Heart left ventricle (tissue), 16 donors: ENCODE measurements around the gene DOP1A. TPM values are rescaled to one million over a fixed set of nuclear protein-coding genes. Genes with fewer than 3 reads are reported as not detected.
A peak's percentile ranks its signal among the peaks of the same experiment; 100 is the strongest.

ENCODE experiments used
- ATAC-seq, 4 donors: fragments of 200-7000 bp; cut with Tn5 transposase; one replicate each; pipeline ENCODE4 v1.9.1; 2020 to 2022; ENCODE audit warnings: moderate library complexity in 4 of 4, mild to moderate bottlenecking in 3 of 4, moderate number of reproducible peaks in 1 of 4
- DNase-seq, 5 donors: peaks; one replicate each; pipeline ENCODE4 v3.0.0-alpha.2; 2020
- H3K27ac ChIP-seq, 12 donors: fragments of 200-600 bp; sonication (generic) in 4 of 12; one replicate each; pipeline versions ENCODE4 v1.5.0 to v1.8.0; 2016 to 2022; ENCODE audit warnings: mild to moderate bottlenecking in 2 of 12
- H3K27me3 ChIP-seq, 9 donors: fragments of 200-600 bp; sonication (generic) in 2 of 9; one replicate each; pipeline versions ENCODE4 v1.5.1 to v1.8.0; 2016 to 2022; ENCODE audit warnings: mild to moderate bottlenecking in 3 of 9
- H3K36me3 ChIP-seq, 9 donors: fragments of 200-600 bp; sonication (generic) in 2 of 9; one replicate each; pipeline versions ENCODE4 v1.5.0 to v1.8.0; 2018 to 2022; ENCODE audit warnings: mild to moderate bottlenecking in 2 of 9
- H3K4me1 ChIP-seq, 12 donors: fragments of 200-600 bp; sonication (generic) in 4 of 12; one replicate each; pipeline versions ENCODE4 v1.5.0 to v1.8.0; 2016 to 2022; ENCODE audit warnings: mild to moderate bottlenecking in 3 of 12
- H3K4me3 ChIP-seq, 12 donors: fragments of 200-600 bp; sonication (generic) in 4 of 12; one replicate each; pipeline versions ENCODE4 v1.5.0 to v1.8.0; 2017 to 2022; ENCODE audit warnings: mild to moderate bottlenecking in 9 of 12, moderate library complexity in 4 of 12
- H3K9me3 ChIP-seq, 12 donors: fragments of 200-600 bp; sonication (generic) in 4 of 12; one replicate each; pipeline versions ENCODE4 v1.5.0 to v1.8.0; 2016 to 2022; ENCODE audit warnings: mild to moderate bottlenecking in 1 of 12
- POLR2A ChIP-seq, 2 donors: fragments of 450-650 bp; IDR thresholded peaks; one replicate each; pipeline ENCODE4 v1.6.1; 2017; ENCODE audit warnings: antibody characterized with exemption in 2 of 2, mild to moderate bottlenecking in 2 of 2, moderate library complexity in 2 of 2
- WGBS, 4 donors: extraction: QIAGEN DNeasy Blood & Tissue Kit in 2 of 4; methylation state at CpG; one replicate each; pipeline versions ENCODE4 v1.1.5 to v1.1.7; 2013 to 2018; 5-methylcytosine and 5-hydroxymethylcytosine counted together
- intact Hi-C, 10 donors: fragments of 100-400 bp; cut with DNase I; formaldehyde crosslinking; loops; one replicate each; pipeline versions ENCODE4 v1.11.1 to v1.14.2; 2022
- polyA plus RNA-seq, 2 donors: library from polyadenylated mRNA; stranded (reverse); fragments of 200-250 nt; gene quantifications; one replicate each; pipeline ENCODE4 v1.2.3, GENCODE V29; 2013
- total RNA-seq, 9 donors: library from RNA; depleted of rRNA in 2 of 9; stranded (reverse); fragments of >200 nt in 2 of 9; fragmentation: NEBNext Ultra II Directional in 3 of 9; extraction: Animal tissue kit (Norgen Biotek cat#: 25700) in 3 of 9; gene quantifications; one replicate each; pipeline versions ENCODE4 v1.1.0 to v1.2.4, GENCODE V29; 2016 to 2023
- TF ChIP-seq, protein P1 (sequence below), 12 donors: fragments of 200-600 bp; sonication (generic) in 4 of 12; IDR thresholded peaks; one replicate each; pipeline versions ENCODE4 v1.5.0 to v1.8.0; 2018 to 2022; ENCODE audit warnings: antibody characterized with exemption in 12 of 12, mild to moderate bottlenecking in 5 of 12
- donor health status: ischemic (EF 13 %, LVEDD 7.1; RV severe dilation, severe dysfunction).
- donor health status: healthy with polysubstance abuse.
- donor health status: DM: no; HTN: yes; CAD: no.
- donor health status: DM: no; HTN: no; CAD: no.
- donor health status: ischemic (EF 25% LVEDD 6.9; RV normal size, moderate dysfunction).
- donor health status: ischemic (EF 25% LVEDD 5.7; RV mildly dilated, moderate dysfunction).
- donor health status: healthy.
- donor health status: DM: yes; HTN: yes; CAD: no.
- donor health status: ischemic (EF 35%, LVEDD 5.7; RV mildly dilated, moderate dysfunction).
- donor health status: nonischemic (EF 11% LVEDD 7.7; RV severe dilation, severe dysfunction).
- donor health status: DM: yes; HTN: yes; CAD: no.
- donor health status: PGD.
- donor health status: ischemic (EF 29% LVEDD 5.4; RV normal size, mild dysfunction).
- donor health status: nonischemic (EF 23%, LVEDD 6.1; RV moderate dilation, normal function).

The DOP1A gene
- total and polyA plus RNA-seq, 11 donors, result 5.0 to 25.7 (median 22.6) TPM

DNA sequence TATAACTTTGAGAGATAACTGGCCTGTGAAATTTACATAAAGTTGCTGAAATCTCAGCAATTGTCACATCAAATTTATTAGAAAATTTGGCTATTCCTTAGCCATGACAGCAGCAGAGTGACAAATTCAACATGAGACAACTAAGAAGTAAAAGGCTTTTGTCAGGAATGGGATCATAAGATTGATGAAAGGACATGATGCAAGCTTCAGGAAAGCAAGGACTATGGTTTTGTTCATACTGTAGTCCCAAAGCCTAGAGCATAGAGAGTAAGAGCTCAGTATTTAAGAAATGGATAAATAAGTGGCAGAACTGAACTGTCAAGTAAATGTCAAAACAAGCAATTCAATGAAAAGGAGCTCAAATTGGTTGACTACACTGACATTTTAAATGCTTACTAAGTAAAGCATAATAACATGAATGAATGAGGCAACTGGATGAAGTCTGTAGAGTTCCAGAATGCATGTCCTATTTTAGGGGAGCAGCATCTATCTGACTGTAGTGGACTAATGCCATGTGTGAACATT is 113.0 kb downstream of the DOP1A start:
- no peaks in the 10 kb centered on the region for H3K9me3 ChIP-seq
- TF ChIP-seq, protein P1, sequence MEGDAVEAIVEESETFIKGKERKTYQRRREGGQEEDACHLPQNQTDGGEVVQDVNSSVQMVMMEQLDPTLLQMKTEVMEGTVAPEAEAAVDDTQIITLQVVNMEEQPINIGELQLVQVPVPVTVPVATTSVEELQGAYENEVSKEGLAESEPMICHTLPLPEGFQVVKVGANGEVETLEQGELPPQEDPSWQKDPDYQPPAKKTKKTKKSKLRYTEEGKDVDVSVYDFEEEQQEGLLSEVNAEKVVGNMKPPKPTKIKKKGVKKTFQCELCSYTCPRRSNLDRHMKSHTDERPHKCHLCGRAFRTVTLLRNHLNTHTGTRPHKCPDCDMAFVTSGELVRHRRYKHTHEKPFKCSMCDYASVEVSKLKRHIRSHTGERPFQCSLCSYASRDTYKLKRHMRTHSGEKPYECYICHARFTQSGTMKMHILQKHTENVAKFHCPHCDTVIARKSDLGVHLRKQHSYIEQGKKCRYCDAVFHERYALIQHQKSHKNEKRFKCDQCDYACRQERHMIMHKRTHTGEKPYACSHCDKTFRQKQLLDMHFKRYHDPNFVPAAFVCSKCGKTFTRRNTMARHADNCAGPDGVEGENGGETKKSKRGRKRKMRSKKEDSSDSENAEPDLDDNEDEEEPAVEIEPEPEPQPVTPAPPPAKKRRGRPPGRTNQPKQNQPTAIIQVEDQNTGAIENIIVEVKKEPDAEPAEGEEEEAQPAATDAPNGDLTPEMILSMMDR (IDR thresholded peaks at IDR 0.05), result no peak
- no peak for TF ChIP-seq POLR2A (IDR thresholded peaks at IDR 0.05)
- intact Hi-C loops, result no loop called here
- H3K4me1 ChIP-seq, result peaks cover 0 to 16% (median 0%) of the 10 kb centered on the region in 12 donors
- no peak overlapping the region for H3K4me3 ChIP-seq
- peaks cover 0 to 98% (median 88%) of the 10 kb centered on the region in 9 donors for H3K36me3 ChIP-seq
- H3K27ac ChIP-seq, result no peak overlapping the region
- DNase-seq, result no peak
- no peak for ATAC-seq
- no peaks in the 10 kb centered on the region for H3K27me3 ChIP-seq

GRCh38 chr6:83182114-83182513 is 114.6 kb downstream of the DOP1A start:
- intact Hi-C loops, result no loop called here
- TF ChIP-seq POLR2A (IDR thresholded peaks at IDR 0.05), result no peak
- TF ChIP-seq, protein P1 (IDR thresholded peaks at IDR 0.05), result no peak
- WGBS, 4 donors, result 87 to 90% (median 89%) methylated on average over 1 of the region's 1 CpG
- no peak overlapping the region for H3K4me3 ChIP-seq
- peak in 1 of 4 donors; percentile 27 for ATAC-seq
- peaks cover 0 to 16% (median 0%) of the 10 kb centered on the region in 12 donors for H3K4me1 ChIP-seq
- no peaks in the 10 kb centered on the region for H3K9me3 ChIP-seq
- H3K36me3 ChIP-seq, result peaks cover 0 to 98% (median 88%) of the 10 kb centered on the region in 9 donors
- peak overlapping the region in 1 of 12 donors; percentile 63 for H3K27ac ChIP-seq
- DNase-seq, result no peak
- H3K27me3 ChIP-seq, result no peaks in the 10 kb centered on the region

DNA sequence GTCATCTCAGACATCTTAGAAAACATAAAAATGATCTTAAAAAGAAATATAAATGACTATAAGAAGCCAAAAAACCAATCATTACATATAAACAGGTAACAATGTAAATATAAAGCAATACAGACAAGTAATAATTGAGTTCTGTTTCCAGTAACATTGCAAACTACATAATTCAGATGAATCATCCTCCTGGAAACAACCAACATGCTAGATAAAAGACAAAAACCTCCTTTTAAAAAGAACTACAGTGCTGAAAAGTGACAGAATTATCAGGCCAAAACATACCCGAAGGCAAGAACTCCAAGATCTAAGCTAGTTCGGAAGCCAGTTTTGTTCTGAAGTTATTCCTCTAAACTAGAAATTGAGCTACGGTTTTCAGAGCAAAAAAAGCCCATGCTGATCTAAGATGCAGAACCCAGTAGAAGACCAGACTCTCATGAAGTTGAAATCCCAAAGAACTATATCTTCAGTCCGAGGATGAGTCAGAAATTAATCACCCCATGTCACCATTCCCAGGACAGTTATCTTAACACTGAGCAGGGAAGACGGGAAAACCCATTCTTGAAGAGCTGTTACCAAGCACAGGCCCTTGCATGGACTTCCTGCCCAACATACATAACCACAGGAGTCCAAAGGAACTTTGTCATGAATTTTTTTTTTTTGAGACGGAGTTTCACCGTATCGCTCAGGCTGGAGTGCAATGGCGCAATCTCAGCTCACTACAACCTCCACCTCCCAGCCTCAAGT is 115.8 kb downstream of the DOP1A start:
- H3K4me3 ChIP-seq, result no peak overlapping the region
- peaks cover 0 to 16% (median 0%) of the 10 kb centered on the region in 12 donors for H3K4me1 ChIP-seq
- H3K9me3 ChIP-seq, result no peaks in the 10 kb centered on the region
- H3K27ac ChIP-seq, result peak overlapping the region in 4 of 12 donors; percentile 3 to 63 (median 27)
- no peak for TF ChIP-seq POLR2A (IDR thresholded peaks at IDR 0.05)
- TF ChIP-seq, protein P1 (IDR thresholded peaks at IDR 0.05), result no peak
- no peaks in the 10 kb centered on the region for H3K27me3 ChIP-seq
- intact Hi-C loops, result no loop called here
- 62 to 76% (median 69%) methylated on average over 9 of the region's 9 CpGs for WGBS, 4 donors
- DNase-seq (peak in 1 of 5 donors; percentile 51), ATAC-seq (peak in 3 of 4 donors; percentile 64 to 91 (median 90))
- peaks cover 0 to 98% (median 87%) of the 10 kb centered on the region in 9 donors for H3K36me3 ChIP-seq

DNA sequence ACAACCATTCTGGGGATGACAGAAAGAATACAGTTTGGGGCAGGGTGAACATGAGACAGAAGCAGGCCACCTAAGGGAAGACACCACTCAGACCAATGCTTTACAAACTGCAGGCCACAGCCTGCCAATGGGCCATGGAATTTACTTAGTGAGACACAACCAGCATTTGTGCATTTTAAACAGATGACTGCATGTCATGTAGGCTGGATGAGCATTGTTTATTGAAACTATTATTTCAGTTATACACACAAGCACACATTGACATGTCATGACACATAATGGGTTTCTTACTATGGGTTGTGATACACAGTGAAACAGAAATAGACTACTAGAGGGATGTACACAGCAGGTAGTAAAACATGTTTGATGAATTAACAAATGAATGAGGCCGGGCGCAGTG is 117.6 kb downstream of the DOP1A start:
- intact Hi-C loops, result no loop called here

More for the DNA sequence above, 117.6 kb downstream of the DOP1A start:
- peaks cover 0 to 16% (median 0%) of the 10 kb centered on the region in 12 donors for H3K4me1 ChIP-seq
- H3K27me3 ChIP-seq, result no peaks in the 10 kb centered on the region
- DNase-seq (no peak), ATAC-seq (no peak)
- H3K27ac ChIP-seq, result no peak overlapping the region
- WGBS, 4 donors, result 92 to 98% (median 98%) methylated on average over 2 of the region's 2 CpGs
- peaks cover 0 to 95% (median 83%) of the 10 kb centered on the region in 9 donors for H3K36me3 ChIP-seq
- H3K9me3 ChIP-seq, result no peaks in the 10 kb centered on the region
- TF ChIP-seq, protein P1 (IDR thresholded peaks at IDR 0.05), result no peak
- TF ChIP-seq POLR2A (IDR thresholded peaks at IDR 0.05), result no peak
- no peak overlapping the region for H3K4me3 ChIP-seq
